Activated T-helper 1 cell treated with anti-CD3 and anti-CD28 coated beads, Interleukin-2, amount 50 U/mL, for 16 hours (primary cell): Measurements from ENCODE around the gene ZNF470.

Experiments
- DNase-seq, 2 donors: peaks; one replicate each; pipeline ENCODE4 v3.0.0-alpha.2; 2020; ENCODE audit warnings: low read depth in 1 of 2, low spot score in 1 of 2

The ZNF470 gene

GRCh38 chr19:56567274-56568120 lies at the start of gene ZNF470:
Gene ZNF470 (plus strand): TSS chr19:56567468. CDS start chr19:56570312, 2,844 bp downstream.
- DNase-seq, result peak; percentile 72 to 77

GRCh38 chr19:56525214-56525860 lies 41.9 kb upstream of the ZNF470 start:
- no peak for DNase-seq

- DNase-seq, result no peak
Measured at GRCh38 chr19:56537442-56537841, 29.8 kb upstream of the ZNF470 start.

- peak; percentile 74 to 85 for DNase-seq
Measured at GRCh38 chr19:56538254-56538760, 29.0 kb upstream of the ZNF470 start.

GRCh38 chr19:56538761-56539263 lies 28.5 kb upstream of the ZNF470 start, which contains the start of gene ZFP28:
Gene ZFP28 (plus strand): TSS chr19:56538948. CDS start chr19:56539019, 71 bp downstream.
- DNase-seq, result no peak

- no peak for DNase-seq
Measured at GRCh38 chr19:56543776-56544175, 23.5 kb upstream of the ZNF470 start.

- no peak for DNase-seq
Measured at GRCh38 chr19:56547535-56547934, 19.7 kb upstream of the ZNF470 start.

GRCh38 chr19:56554272-56554869 lies 12.9 kb upstream of the ZNF470 start:
- DNase-seq, result no peak

GRCh38 chr19:56562766-56563165 lies 4.5 kb upstream of the ZNF470 start:
- DNase-seq, result no peak

- peak; percentile 6 for DNase-seq
Measured at GRCh38 chr19:56566904-56567273, 379 bp upstream of the ZNF470 start.

GRCh38 chr19:56572589-56572988 lies 5.3 kb downstream of the ZNF470 start:
- DNase-seq, result no peak

GRCh38 chr19:56573914-56574313 lies 6.6 kb downstream of the ZNF470 start:
- no peak for DNase-seq

GRCh38 chr19:56577719-56578602 lies 10.7 kb downstream of the ZNF470 start:
- DNase-seq, result no peak

GRCh38 chr19:56594446-56594782 lies 27.1 kb downstream of the ZNF470 start:
- DNase-seq, result no peak

- peak; percentile 68 to 77 for DNase-seq
Measured at GRCh38 chr19:56594783-56595547, 27.7 kb downstream of the ZNF470 start, which contains the start of gene ZNF71. Gene ZNF71 (plus strand): TSS chr19:56595302. CDS start chr19:56601559, 6,257 bp downstream.

- DNase-seq, result no peak
Measured at GRCh38 chr19:56595548-56595899, 28.3 kb downstream of the ZNF470 start.

- DNase-seq, result no peak
Measured at GRCh38 chr19:56596676-56597075, 29.4 kb downstream of the ZNF470 start.

- DNase-seq, result no peak
Measured at GRCh38 chr19:56597696-56598095, 30.4 kb downstream of the ZNF470 start.

- no peak for DNase-seq
Measured at GRCh38 chr19:56601375-56601774, 34.1 kb downstream of the ZNF470 start.

- DNase-seq, result no peak
Measured at GRCh38 chr19:56603829-56604228, 36.6 kb downstream of the ZNF470 start.
